ENCODE results near the gene GMEB2.

GRCh38 chr20:63602321-63602720 lies 24.6 kb downstream of the GMEB2 start:
- TF ChIP-seq CTCF (conservative IDR thresholded peaks at IDR 0.05 in 1 of 2, IDR thresholded peaks at IDR 0.05 in 1 of 2; ENCODE audit: low read depth in 1 of 2, low read length in 2 of 2) (no peak), EZH2 (IDR thresholded peaks at IDR 0.05; ENCODE audit: low read length, missing control alignments) (no peak)
